Measurements from ENCODE around the gene CES5A. TPM values are rescaled to one million over a fixed set of nuclear protein-coding genes. Genes with fewer than 3 reads are reported as not detected.

CES5A gene
- total and polyA plus RNA-seq, 10 donors: 0.03 TPM; not detected in 9

DNA sequence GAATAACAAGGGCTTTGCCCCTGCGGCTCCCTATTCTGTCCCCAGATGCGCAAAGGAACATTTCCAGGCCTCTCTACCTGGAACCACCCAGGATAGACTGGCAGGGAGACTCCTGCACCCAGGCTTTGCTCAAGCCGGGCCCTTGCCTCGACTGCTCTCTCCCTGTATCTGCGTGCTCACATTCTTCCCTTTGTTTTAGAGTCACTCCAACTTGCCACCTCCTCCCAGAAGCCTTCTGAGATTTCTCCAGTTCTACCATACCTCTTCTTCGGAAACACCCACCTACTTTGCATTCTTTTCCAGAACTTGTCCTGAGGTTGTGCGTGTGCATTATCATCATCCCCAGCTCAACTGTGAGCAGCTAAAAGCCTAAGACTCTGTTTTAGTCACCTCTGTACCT lies 3.0 kb downstream of the CES5A start:
- intact Hi-C loops (cut with DNase I; ENCODE audit: low total_unique reads): no loop called here
- H3K27ac ChIP-seq: no peak overlapping the region
- H3K9me3 ChIP-seq: no peaks in the 10 kb centered on the region
- H3K4me1 ChIP-seq: no peaks in the 10 kb centered on the region
- DNase-seq: no peak
- TF ChIP-seq, protein P1, sequence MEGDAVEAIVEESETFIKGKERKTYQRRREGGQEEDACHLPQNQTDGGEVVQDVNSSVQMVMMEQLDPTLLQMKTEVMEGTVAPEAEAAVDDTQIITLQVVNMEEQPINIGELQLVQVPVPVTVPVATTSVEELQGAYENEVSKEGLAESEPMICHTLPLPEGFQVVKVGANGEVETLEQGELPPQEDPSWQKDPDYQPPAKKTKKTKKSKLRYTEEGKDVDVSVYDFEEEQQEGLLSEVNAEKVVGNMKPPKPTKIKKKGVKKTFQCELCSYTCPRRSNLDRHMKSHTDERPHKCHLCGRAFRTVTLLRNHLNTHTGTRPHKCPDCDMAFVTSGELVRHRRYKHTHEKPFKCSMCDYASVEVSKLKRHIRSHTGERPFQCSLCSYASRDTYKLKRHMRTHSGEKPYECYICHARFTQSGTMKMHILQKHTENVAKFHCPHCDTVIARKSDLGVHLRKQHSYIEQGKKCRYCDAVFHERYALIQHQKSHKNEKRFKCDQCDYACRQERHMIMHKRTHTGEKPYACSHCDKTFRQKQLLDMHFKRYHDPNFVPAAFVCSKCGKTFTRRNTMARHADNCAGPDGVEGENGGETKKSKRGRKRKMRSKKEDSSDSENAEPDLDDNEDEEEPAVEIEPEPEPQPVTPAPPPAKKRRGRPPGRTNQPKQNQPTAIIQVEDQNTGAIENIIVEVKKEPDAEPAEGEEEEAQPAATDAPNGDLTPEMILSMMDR (IDR thresholded peaks at IDR 0.05 in 8 of 11, conservative IDR thresholded peaks at IDR 0.05 in 3 of 11): no peak
- TF ChIP-seq POLR2AphosphoS5 (IDR thresholded peaks at IDR 0.05) (no peak), POLR2A (IDR thresholded peaks at IDR 0.05) (no peak)
- WGBS, 5 donors: 76 to 91% (median 85%) methylated on average over 7 of the region's 7 CpGs
- no peak overlapping the region for H3K4me3 ChIP-seq
- no peaks in the 10 kb centered on the region for H3K36me3 ChIP-seq
- peaks cover 0 to 31% (median 0%) of the 10 kb centered on the region in 7 donors for H3K27me3 ChIP-seq (replicated peaks in 1 of 7)

DNA sequence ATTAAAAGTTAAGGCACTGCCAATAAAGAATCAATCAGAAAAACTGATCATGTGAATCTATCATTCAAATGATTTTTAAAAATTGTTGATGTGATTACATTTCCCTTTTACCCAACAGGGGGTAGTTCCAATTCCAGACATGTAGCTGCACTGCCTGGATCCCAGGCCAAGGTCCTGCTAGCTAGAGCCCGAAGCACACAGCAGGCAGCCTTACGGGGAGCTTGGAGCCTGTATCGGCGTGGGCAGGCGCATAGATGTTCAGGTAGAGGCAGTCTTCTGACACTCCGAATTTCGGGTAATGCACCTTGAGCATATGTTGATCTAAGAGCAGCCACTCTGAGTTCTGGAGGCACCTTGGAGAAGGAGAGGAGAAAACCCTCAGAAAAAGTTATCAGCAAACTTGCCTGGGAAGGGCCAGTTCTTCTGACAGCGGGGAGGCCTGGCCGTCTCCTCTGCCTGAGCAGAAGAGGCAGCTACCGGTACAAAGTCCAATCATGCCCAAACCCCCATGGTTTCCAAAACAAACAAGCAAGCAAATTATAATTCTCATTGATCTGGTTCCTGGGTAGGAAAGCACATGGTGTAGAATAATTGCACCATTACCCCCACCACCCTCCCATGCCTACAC lies 3.6 kb downstream of the CES5A start:
- no peak overlapping the region for H3K4me3 ChIP-seq
- 86 to 95% (median 89%) methylated on average over 10 of the region's 10 CpGs for WGBS, 5 donors
- no peak overlapping the region for H3K27ac ChIP-seq
- H3K4me1 ChIP-seq: no peaks in the 10 kb centered on the region
- no peaks in the 10 kb centered on the region for H3K36me3 ChIP-seq
- H3K27me3 ChIP-seq (replicated peaks in 1 of 7): peaks cover 0 to 26% (median 0%) of the 10 kb centered on the region in 7 donors
- TF ChIP-seq POLR2AphosphoS5 (IDR thresholded peaks at IDR 0.05) (no peak), POLR2A (IDR thresholded peaks at IDR 0.05) (no peak)
- TF ChIP-seq, protein P1 (IDR thresholded peaks at IDR 0.05 in 8 of 11, conservative IDR thresholded peaks at IDR 0.05 in 3 of 11): no peak
- intact Hi-C loops (cut with DNase I; ENCODE audit: low total_unique reads): no loop called here
- DNase-seq: no peak
- H3K9me3 ChIP-seq: no peaks in the 10 kb centered on the region

DNA sequence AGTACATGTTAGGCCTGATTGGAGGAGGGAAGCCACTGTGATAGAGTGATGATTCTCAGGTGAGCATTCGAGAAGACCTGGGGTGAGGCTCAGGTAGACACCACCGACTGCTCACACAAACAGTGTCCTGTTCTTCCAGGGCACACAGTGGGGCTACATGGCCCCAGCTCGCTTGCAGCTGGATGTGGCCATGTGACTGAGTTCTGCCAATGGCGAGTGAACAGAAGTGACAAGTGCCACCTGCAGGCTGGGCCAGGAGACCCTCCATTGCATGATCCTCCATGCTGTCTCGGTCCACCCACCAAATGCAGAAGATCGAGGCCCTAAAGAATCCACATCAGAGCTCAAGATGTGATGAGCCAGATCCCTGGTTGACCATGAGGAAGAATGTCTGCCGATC lies 6.2 kb downstream of the CES5A start:
- 77 to 88% (median 82%) methylated on average over 7 of the region's 7 CpGs for WGBS, 5 donors

DNA sequence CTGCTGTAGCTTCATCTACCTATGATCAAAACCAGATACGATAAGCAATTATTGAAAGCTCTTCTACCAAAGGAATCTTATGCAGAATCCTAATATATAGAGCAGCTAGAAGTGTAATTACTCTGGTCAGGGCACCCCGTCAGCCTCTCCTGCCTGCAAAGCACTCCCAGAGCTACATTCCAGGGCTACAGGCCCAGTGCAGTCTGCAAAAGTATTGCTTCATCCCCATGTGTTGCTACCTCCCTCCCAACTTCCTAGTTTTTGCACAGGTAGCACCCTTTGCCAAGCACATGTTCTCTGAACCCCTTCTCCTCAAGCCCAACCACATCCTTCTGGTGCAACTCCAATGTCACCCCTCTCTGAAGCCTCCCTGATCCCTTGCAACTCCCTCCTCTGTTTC lies 7.0 kb downstream of the CES5A start:
- Histone ChIP-seq H3K27me3 (replicated peaks in 1 of 7) (peaks cover 0 to 22% (median 0%) of the 10 kb centered on the region in 7 donors), H3K9me3 (no peaks in the 10 kb centered on the region), H3K4me1 (no peaks in the 10 kb centered on the region), H3K4me3 (no peak overlapping the region), H3K27ac (no peak overlapping the region), H3K36me3 (no peaks in the 10 kb centered on the region)
- no peak for DNase-seq
- 83 to 92% (median 87%) methylated on average over 2 of the region's 2 CpGs for WGBS, 5 donors
- TF ChIP-seq, protein P1 (IDR thresholded peaks at IDR 0.05 in 8 of 11, conservative IDR thresholded peaks at IDR 0.05 in 3 of 11): no peak
- TF ChIP-seq POLR2AphosphoS5 (IDR thresholded peaks at IDR 0.05) (no peak), POLR2A (IDR thresholded peaks at IDR 0.05) (no peak)
- intact Hi-C loops (cut with DNase I; ENCODE audit: low total_unique reads): no loop called here

More for the DNA sequence above, 6.2 kb downstream of the CES5A start:
- no peak for DNase-seq
- H3K4me3 ChIP-seq: no peak overlapping the region
- intact Hi-C loops (cut with DNase I; ENCODE audit: low total_unique reads): no loop called here
- H3K27ac ChIP-seq: no peak overlapping the region
- H3K4me1 ChIP-seq: no peaks in the 10 kb centered on the region
- no peaks in the 10 kb centered on the region for H3K9me3 ChIP-seq
- no peaks in the 10 kb centered on the region for H3K36me3 ChIP-seq
- H3K27me3 ChIP-seq (replicated peaks in 1 of 7): peaks cover 0 to 19% (median 0%) of the 10 kb centered on the region in 7 donors
- TF ChIP-seq POLR2A (IDR thresholded peaks at IDR 0.05): no peak
- TF ChIP-seq, protein P1 (IDR thresholded peaks at IDR 0.05 in 8 of 11, conservative IDR thresholded peaks at IDR 0.05 in 3 of 11): no peak
- no peak for TF ChIP-seq POLR2AphosphoS5 (IDR thresholded peaks at IDR 0.05)
